Stimulated activated CD8-positive, alpha-beta memory T cell treated with anti-CD3 and anti-CD28 coated beads, Interleukin-7, amount 100 ng/mL, for 48 hours (primary cell): ENCODE measurements around the gene SNX19.

Experiments used
- DNase-seq, 2 donors: peaks; one replicate each; pipeline ENCODE4 v3.0.0-alpha.2; 2020; ENCODE audit warnings: low read depth in 1 of 2; ENCODE audit errors: extremely low read depth in 1 of 2

Gene SNX19

GRCh38 chr11:130906616-130907015 is 9.7 kb downstream of the SNX19 start:
- no peak for DNase-seq

- no peak for DNase-seq
Measured at GRCh38 chr11:130905512-130905911, 10.8 kb downstream of the SNX19 start.

- no peak for DNase-seq
Measured at GRCh38 chr11:130904380-130904779, 11.9 kb downstream of the SNX19 start.

GRCh38 chr11:130902380-130902779 is 13.9 kb downstream of the SNX19 start:
- no peak for DNase-seq

- DNase-seq, result no peak
Measured at GRCh38 chr11:130899106-130899505, 17.2 kb downstream of the SNX19 start.

- DNase-seq, result no peak
Measured at GRCh38 chr11:130897262-130898182, 18.8 kb downstream of the SNX19 start.

- DNase-seq, result peak in 1 of 2 donors; percentile 23
Measured at GRCh38 chr11:130894322-130895025, 21.8 kb downstream of the SNX19 start.

GRCh38 chr11:130892861-130893260 is 23.4 kb downstream of the SNX19 start:
- DNase-seq, result no peak

GRCh38 chr11:130891326-130891725 is 25.0 kb downstream of the SNX19 start:
- no peak for DNase-seq

- DNase-seq, result no peak
Measured at GRCh38 chr11:130890039-130890745, 26.1 kb downstream of the SNX19 start.

- DNase-seq, result no peak
Measured at GRCh38 chr11:130888790-130889189, 27.5 kb downstream of the SNX19 start.

GRCh38 chr11:130886704-130887103 is 29.6 kb downstream of the SNX19 start:
- no peak for DNase-seq

- DNase-seq, result no peak
Measured at GRCh38 chr11:130882138-130882551, 34.1 kb downstream of the SNX19 start.

- no peak for DNase-seq
Measured at GRCh38 chr11:130881475-130882137, 34.7 kb downstream of the SNX19 start.

- no peak for DNase-seq
Measured at GRCh38 chr11:130879836-130880235, 36.4 kb downstream of the SNX19 start.

- no peak for DNase-seq
Measured at GRCh38 chr11:130876931-130877915, 39.1 kb downstream of the SNX19 start.

GRCh38 chr11:130876100-130876499 is 40.2 kb downstream of the SNX19 start:
- no peak for DNase-seq

- no peak for DNase-seq
Measured at GRCh38 chr11:130874955-130875531, 41.2 kb downstream of the SNX19 start.

GRCh38 chr11:130874396-130874795 is 41.9 kb downstream of the SNX19 start:
- DNase-seq, result no peak
